ENCODE measurements around the gene MCF2L.

DNA sequence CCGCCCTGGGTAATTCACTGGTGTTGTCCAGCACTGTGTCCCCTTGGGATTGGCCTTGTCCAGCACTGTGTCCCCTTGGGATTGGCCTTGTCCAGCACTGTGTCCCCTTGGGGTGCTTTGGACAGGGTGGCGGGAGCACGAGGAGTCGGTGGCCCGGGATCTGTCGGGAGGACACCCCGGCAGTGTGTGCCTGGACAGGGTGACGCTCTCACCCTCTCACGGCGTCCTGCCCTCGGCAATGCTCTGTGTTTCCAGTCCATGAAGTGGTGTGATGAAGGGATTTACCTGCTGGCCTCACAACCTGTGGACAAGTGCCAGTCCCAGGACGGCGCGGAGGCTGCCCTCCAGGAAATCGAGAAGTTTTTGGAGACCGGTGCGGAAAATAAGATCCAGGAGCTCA lies 106.7 kb downstream of the MCF2L start:
- no peak for TF ChIP-seq RCOR1 (IDR thresholded peaks at IDR 0.05; ENCODE audit: low read depth, low read length)
- TF ChIP-seq, protein P1, sequence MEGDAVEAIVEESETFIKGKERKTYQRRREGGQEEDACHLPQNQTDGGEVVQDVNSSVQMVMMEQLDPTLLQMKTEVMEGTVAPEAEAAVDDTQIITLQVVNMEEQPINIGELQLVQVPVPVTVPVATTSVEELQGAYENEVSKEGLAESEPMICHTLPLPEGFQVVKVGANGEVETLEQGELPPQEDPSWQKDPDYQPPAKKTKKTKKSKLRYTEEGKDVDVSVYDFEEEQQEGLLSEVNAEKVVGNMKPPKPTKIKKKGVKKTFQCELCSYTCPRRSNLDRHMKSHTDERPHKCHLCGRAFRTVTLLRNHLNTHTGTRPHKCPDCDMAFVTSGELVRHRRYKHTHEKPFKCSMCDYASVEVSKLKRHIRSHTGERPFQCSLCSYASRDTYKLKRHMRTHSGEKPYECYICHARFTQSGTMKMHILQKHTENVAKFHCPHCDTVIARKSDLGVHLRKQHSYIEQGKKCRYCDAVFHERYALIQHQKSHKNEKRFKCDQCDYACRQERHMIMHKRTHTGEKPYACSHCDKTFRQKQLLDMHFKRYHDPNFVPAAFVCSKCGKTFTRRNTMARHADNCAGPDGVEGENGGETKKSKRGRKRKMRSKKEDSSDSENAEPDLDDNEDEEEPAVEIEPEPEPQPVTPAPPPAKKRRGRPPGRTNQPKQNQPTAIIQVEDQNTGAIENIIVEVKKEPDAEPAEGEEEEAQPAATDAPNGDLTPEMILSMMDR (IDR thresholded peaks at IDR 0.05): no peak
- TF ChIP-seq, protein P2, sequence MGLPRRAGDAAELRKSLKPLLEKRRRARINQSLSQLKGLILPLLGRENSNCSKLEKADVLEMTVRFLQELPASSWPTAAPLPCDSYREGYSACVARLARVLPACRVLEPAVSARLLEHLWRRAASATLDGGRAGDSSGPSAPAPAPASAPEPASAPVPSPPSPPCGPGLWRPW (IDR thresholded peaks at IDR 0.05): no peak
- no peak for TF ChIP-seq POLR2A (IDR thresholded peaks at IDR 0.05; ENCODE audit: low read length)
- TF ChIP-seq ESRRA (IDR thresholded peaks at IDR 0.05; ENCODE audit: borderline replicate concordance, low read length): no peak
- no peak for TF ChIP-seq RAD21 (conservative IDR thresholded peaks at IDR 0.05 in 1 of 2, IDR thresholded peaks at IDR 0.05 in 1 of 2)
- TF ChIP-seq, protein P3, sequence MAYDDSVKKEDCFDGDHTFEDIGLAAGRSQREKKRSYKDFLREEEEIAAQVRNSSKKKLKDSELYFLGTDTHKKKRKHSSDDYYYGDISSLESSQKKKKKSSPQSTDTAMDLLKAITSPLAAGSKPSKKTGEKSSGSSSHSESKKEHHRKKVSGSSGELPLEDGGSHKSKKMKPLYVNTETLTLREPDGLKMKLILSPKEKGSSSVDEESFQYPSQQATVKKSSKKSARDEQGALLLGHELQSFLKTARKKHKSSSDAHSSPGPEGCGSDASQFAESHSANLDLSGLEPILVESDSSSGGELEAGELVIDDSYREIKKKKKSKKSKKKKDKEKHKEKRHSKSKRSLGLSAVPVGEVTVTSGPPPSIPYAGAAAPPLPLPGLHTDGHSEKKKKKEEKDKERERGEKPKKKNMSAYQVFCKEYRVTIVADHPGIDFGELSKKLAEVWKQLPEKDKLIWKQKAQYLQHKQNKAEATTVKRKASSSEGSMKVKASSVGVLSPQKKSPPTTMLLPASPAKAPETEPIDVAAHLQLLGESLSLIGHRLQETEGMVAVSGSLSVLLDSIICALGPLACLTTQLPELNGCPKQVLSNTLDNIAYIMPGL (CRISPR knock-in tag; IDR thresholded peaks at IDR 0.05; ENCODE audit: borderline replicate concordance): no peak
- TF ChIP-seq BHLHE40 (IDR thresholded peaks at IDR 0.05; ENCODE audit: low read depth, low read length): no peak
- TF ChIP-seq, protein P4, sequence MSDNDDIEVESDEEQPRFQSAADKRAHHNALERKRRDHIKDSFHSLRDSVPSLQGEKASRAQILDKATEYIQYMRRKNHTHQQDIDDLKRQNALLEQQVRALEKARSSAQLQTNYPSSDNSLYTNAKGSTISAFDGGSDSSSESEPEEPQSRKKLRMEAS (IDR thresholded peaks at IDR 0.05): no peak
- TF ChIP-seq, protein P5, sequence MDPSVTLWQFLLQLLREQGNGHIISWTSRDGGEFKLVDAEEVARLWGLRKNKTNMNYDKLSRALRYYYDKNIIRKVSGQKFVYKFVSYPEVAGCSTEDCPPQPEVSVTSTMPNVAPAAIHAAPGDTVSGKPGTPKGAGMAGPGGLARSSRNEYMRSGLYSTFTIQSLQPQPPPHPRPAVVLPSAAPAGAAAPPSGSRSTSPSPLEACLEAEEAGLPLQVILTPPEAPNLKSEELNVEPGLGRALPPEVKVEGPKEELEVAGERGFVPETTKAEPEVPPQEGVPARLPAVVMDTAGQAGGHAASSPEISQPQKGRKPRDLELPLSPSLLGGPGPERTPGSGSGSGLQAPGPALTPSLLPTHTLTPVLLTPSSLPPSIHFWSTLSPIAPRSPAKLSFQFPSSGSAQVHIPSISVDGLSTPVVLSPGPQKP (IDR thresholded peaks at IDR 0.05; ENCODE audit: low read depth, low read length): no peak
- TF ChIP-seq NR3C1 (IDR thresholded peaks at IDR 0.05): no peak
- no peak for TF ChIP-seq KDM1A (IDR thresholded peaks at IDR 0.05; ENCODE audit: low read depth)
- no peak for TF ChIP-seq TFCP2L1 (CRISPR knock-in tag; IDR thresholded peaks at IDR 0.05)

Measured in A549 (cell line).